GM23248 (cell line): ENCODE data around the gene APOOL. TPM values are rescaled to one million over a fixed set of nuclear protein-coding genes. Genes with fewer than 3 reads are reported as not detected.

Experiments used
- DNase-seq: peaks from one replicate; pipeline ENCODE4 v3.0.0-alpha.2; 2015
- H2AFZ ChIP-seq: fragments of 200-600 bp; sonication (generic); 2 replicates; pipeline ENCODE4 v1.6.1; 2016; ENCODE audit warnings: antibody characterized with exemption
- H3F3A ChIP-seq: fragments of 200-600 bp; sonication (generic); 2 replicates; pipeline ENCODE4 v1.6.1; 2016; ENCODE audit warnings: mild to moderate bottlenecking, antibody characterized with exemption, mixed run types; ENCODE audit not compliant: insufficient read depth
- H3K27ac ChIP-seq: fragments of 200-600 bp; sonication (generic); 2 replicates; pipeline ENCODE4 v1.5.1; 2016; ENCODE audit warnings: mild to moderate bottlenecking
- H3K27me3 ChIP-seq: fragments of 200-600 bp; sonication (generic); replicated peaks from 2 replicates; pipeline ENCODE4 v1.6.1; 2016; ENCODE audit warnings: mild to moderate bottlenecking; ENCODE audit not compliant: insufficient read depth
- H3K36me3 ChIP-seq: fragments of 200-600 bp; sonication (generic); 2 replicates; pipeline ENCODE4 v1.6.1; 2016; ENCODE audit warnings: low read depth, mild to moderate bottlenecking
- H3K4me1 ChIP-seq: fragments of 200-600 bp; sonication (generic); 2 replicates; pipeline ENCODE4 v1.6.1; 2016; ENCODE audit warnings: mild to moderate bottlenecking; ENCODE audit not compliant: insufficient read depth
- H3K4me2 ChIP-seq: fragments of 200-600 bp; sonication (generic); one replicate; pipeline ENCODE4 v1.6.1; 2016; ENCODE audit warnings: mild to moderate bottlenecking; ENCODE audit not compliant: unreplicated experiment
- H3K4me3 ChIP-seq: fragments of 200-600 bp; sonication (generic); 2 replicates; pipeline ENCODE4 v1.5.1; 2016; ENCODE audit warnings: mild to moderate bottlenecking
- H3K79me2 ChIP-seq: fragments of 200-600 bp; sonication (generic); 2 replicates; pipeline ENCODE4 v1.6.1; 2016; ENCODE audit warnings: mild to moderate bottlenecking; ENCODE audit not compliant: insufficient read depth
- H3K9ac ChIP-seq: fragments of 200-600 bp; sonication (generic); 2 replicates; pipeline ENCODE4 v1.6.1; 2016; ENCODE audit warnings: mild to moderate bottlenecking
- H3K9me2 ChIP-seq: fragments of 200-600 bp; sonication (generic); 2 replicates; pipeline ENCODE4 v1.6.1; 2016; ENCODE audit warnings: mixed run types, mild to moderate bottlenecking, moderate library complexity; ENCODE audit not compliant: insufficient read depth
- H3K9me3 ChIP-seq: fragments of 200-600 bp; sonication (generic); one replicate; pipeline ENCODE4 v1.6.1; 2017; ENCODE audit warnings: low read depth
- H4K20me1 ChIP-seq: fragments of 200-600 bp; sonication (generic); 2 replicates; pipeline ENCODE4 v1.6.0; 2016; ENCODE audit not compliant: insufficient read depth
- EZH2 ChIP-seq: fragments of 200-600 bp; sonication (generic); IDR thresholded peaks from 2 replicates; pipeline ENCODE4 v1.6.1; 2018; ENCODE audit warnings: antibody characterized with exemption, mild to moderate bottlenecking; ENCODE audit not compliant: insufficient read depth, poor library complexity, severe bottlenecking
- EZH2phosphoT487 ChIP-seq: fragments of 200-600 bp; sonication (generic); IDR thresholded peaks from 2 replicates; pipeline ENCODE4 v1.6.1; 2018; ENCODE audit warnings: antibody characterized with exemption, moderate library complexity, mild to moderate bottlenecking, low read depth; ENCODE audit not compliant: insufficient read depth
- WGBS, 2 experiments: methylation state at CpG; one replicate each; pipeline ENCODE4 v1.1.6; 2015 to 2017; ENCODE audit warnings: low lambda C conversion rate in 2 of 2, low coverage in 1 of 2; ENCODE audit errors: missing lambda C conversion rate in 2 of 2; 5-methylcytosine and 5-hydroxymethylcytosine counted together
- in situ Hi-C: fragments of 300-500 bp; cut with MboI; formaldehyde crosslinking; loops from 2 replicates; pipeline ENCODE4 v1.15.0; 2020
- polyA plus RNA-seq: library from polyadenylated mRNA; unstranded; fragments of >200 nt; fragmentation: Nextera tagmentation; extraction: Ambion mirVana; gene quantifications from 2 replicates; pipeline ENCODE4 v1.2.1, GENCODE V29; 2016
- total RNA-seq: library from RNA; depleted of rRNA; stranded (reverse); fragments of >200 nt; shearing (Covaris generic); gene quantifications from 2 replicates; pipeline ENCODE4 v1.2.3, GENCODE V29; 2014

Gene APOOL
- total and polyA plus RNA-seq, 2 experiments from 2014 or later = 5.8 to 11.3 TPM

DNA sequence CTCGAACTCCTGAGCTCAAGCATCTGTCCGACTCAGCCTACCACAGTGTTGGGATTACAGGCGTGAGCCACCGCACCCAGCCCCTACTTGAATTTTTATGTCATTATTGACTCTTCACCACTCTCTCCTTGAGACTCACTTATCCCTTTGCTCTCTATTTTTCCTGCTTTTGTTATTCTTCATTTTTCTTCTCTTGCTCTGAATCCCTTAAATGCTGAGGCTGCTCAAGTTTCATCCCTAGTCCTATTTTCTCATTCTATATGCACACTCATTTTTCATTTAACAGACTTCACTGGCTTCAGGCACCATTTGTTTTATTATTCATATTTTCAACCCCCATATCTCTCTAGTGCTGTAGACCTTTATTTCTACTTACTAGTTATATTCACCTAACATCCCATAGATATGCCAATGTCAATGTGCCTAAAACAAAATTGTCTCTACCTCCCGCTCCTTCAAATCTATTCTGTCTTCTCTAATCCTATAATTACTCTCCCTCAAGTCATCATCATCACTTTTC, 85.7 kb downstream of the APOOL start:
- no peaks in the 10 kb centered on the region for H3K79me2 ChIP-seq
- no peak overlapping the region for H3K4me2 ChIP-seq
- H3K9me2 ChIP-seq = no peaks in the 10 kb centered on the region
- H3K27ac ChIP-seq = no peak overlapping the region
- no peak overlapping the region for H2AFZ ChIP-seq
- H3K36me3 ChIP-seq = no peaks in the 10 kb centered on the region
- no peak overlapping the region for H3K9ac ChIP-seq
- WGBS, 2 experiments = 97 to 100% methylated on average over 1 to 5 of the region's 5 CpGs
- no peaks in the 10 kb centered on the region for H3F3A ChIP-seq
- in situ Hi-C loops = no loop called here
- no peak for DNase-seq
- H3K9me3 ChIP-seq = no peaks in the 10 kb centered on the region
- no peaks in the 10 kb centered on the region for H3K4me1 ChIP-seq
- no peaks in the 10 kb centered on the region for H4K20me1 ChIP-seq
- no peaks in the 10 kb centered on the region for H3K27me3 ChIP-seq
- TF ChIP-seq EZH2 (no peak), EZH2phosphoT487 (no peak)
- no peak overlapping the region for H3K4me3 ChIP-seq

DNA sequence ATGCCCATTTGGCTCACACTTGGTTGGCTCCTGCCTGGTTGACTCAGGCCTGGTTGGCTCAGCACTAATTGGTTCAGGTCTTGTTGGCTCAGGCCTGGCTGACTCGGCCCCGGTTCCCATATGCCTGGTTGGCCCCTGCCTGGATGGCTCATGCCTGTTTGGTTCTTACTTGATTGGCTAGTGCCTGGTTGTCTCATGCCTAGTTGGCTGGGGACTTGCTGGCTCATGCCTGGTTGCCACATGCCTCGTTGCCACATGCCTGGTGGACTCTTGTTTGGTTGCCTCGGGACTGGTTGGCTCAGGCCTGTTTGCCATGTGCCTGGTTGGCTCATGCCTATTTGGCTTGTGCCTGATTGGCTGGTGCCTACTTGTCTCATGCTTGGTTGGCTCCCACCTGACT, 103.7 kb downstream of the APOOL start:
- 0% methylated on average over 4 of the region's 4 CpGs for WGBS, 2 experiments
- Histone ChIP-seq H3K9me2 (no peaks in the 10 kb centered on the region), H4K20me1 (no peaks in the 10 kb centered on the region), H2AFZ (no peak overlapping the region), H3K79me2 (no peaks in the 10 kb centered on the region), H3K27me3 (no peaks in the 10 kb centered on the region), H3F3A (no peaks in the 10 kb centered on the region), H3K9me3 (no peaks in the 10 kb centered on the region), H3K9ac (no peak overlapping the region), H3K36me3 (no peaks in the 10 kb centered on the region), H3K27ac (no peak overlapping the region), H3K4me1 (no peaks in the 10 kb centered on the region), H3K4me2 (no peak overlapping the region), H3K4me3 (no peak overlapping the region)
- TF ChIP-seq EZH2phosphoT487 = no peak
- no peak for TF ChIP-seq EZH2
- in situ Hi-C loops = loop anchor here (25.0 kb wide), 1 partner anchor 430 kb away; no protein-coding TSS in a partner anchor
- peak; percentile 38 for DNase-seq

DNA sequence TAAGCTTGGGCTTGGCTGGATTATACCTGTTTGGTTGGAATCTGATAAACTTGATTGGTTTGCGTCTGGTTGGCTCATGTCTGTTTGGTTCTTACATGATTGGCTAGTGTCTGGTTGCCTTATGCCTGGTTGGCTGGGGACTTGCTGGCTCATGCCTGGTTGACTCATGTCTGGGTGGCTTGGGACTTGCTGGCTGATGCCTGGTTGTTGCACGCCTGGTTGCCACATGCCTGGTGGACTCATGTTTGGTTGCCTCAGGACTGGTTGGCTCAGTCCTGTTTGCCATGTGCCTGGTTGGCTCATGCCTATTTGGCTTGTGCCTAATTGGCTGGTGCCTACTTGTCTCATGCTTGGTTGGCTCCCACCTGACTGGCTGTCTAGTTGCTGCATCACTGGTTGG, 104.5 kb downstream of the APOOL start:
- TF ChIP-seq EZH2 = no peak
- TF ChIP-seq EZH2phosphoT487 = no peak
- Histone ChIP-seq H3K27me3 (no peaks in the 10 kb centered on the region), H3K27ac (no peak overlapping the region), H3K79me2 (no peaks in the 10 kb centered on the region), H3F3A (no peaks in the 10 kb centered on the region), H3K36me3 (no peaks in the 10 kb centered on the region), H3K9me2 (no peaks in the 10 kb centered on the region), H3K4me2 (no peak overlapping the region), H3K9ac (no peak overlapping the region), H3K9me3 (no peaks in the 10 kb centered on the region), H2AFZ (no peak overlapping the region), H4K20me1 (no peaks in the 10 kb centered on the region), H3K4me3 (no peak overlapping the region), H3K4me1 (no peaks in the 10 kb centered on the region)
- in situ Hi-C loops = loop anchor here (25.0 kb wide), 1 partner anchor 429 kb away; no protein-coding TSS in a partner anchor
- DNase-seq = peak; percentile 4
- WGBS, 2 experiments = 78 to 88% methylated on average over 1 to 2 of the region's 2 CpGs

DNA sequence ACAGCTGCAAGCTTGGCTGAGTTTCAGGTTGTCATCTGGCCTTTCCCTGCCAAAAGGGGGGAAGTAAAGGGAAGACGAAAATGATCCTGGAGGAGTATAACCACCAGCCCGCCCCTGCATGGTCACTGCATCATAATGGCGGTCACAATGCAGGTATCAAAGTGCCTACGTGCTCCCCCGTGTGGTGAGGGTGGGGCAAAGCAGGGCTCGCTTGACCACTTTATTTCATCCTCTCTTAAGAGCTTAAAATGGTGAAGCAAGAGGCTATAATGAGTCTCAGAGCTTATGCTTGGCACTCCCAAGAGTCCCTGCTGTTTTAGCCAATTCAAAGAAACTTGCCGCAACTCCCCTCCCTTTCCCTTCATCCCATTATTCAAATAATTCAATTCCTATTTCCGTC, 105.6 kb downstream of the APOOL start:
- no peaks in the 10 kb centered on the region for H3K9me3 ChIP-seq
- H3K4me2 ChIP-seq = no peak overlapping the region
- TF ChIP-seq EZH2phosphoT487 (no peak), EZH2 (no peak)
- H3F3A ChIP-seq = no peaks in the 10 kb centered on the region
- H3K9ac ChIP-seq = no peak overlapping the region
- DNase-seq = peak; percentile 13
- no peak overlapping the region for H2AFZ ChIP-seq
- no peaks in the 10 kb centered on the region for H3K9me2 ChIP-seq
- no peaks in the 10 kb centered on the region for H3K36me3 ChIP-seq
- no peak overlapping the region for H3K4me3 ChIP-seq
- no peak overlapping the region for H3K27ac ChIP-seq
- H3K27me3 ChIP-seq = no peaks in the 10 kb centered on the region
- 51 to 53% methylated on average over 6 to 8 of the region's 8 CpGs for WGBS, 2 experiments
- no peaks in the 10 kb centered on the region for H3K79me2 ChIP-seq
- in situ Hi-C loops = loop anchor here (25.0 kb wide), 1 partner anchor 428 kb away; no protein-coding TSS in a partner anchor
- no peaks in the 10 kb centered on the region for H4K20me1 ChIP-seq
- H3K4me1 ChIP-seq = no peaks in the 10 kb centered on the region

DNA sequence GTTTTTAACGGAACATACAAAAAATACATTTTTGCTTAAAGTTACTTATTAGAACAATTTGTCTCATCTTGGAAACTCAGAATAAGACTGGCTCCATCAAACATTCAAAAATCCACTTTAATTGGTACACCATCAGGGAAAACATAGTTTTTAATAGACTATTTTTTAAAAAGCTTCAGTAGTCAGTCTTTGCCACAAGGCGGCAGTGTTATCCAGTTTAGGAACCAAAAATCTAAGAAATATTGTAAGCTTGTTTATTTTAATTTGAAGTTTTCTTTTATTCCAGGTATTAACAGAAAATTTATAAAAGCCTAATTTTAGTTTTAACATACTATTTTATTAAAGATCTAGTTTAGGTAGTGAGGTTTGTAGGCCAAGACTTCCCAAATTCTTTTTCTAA, 107.7 kb downstream of the APOOL start:
- H3K9ac ChIP-seq = no peak overlapping the region
- H3K9me2 ChIP-seq = no peaks in the 10 kb centered on the region
- no peak overlapping the region for H3K27ac ChIP-seq
- no peaks in the 10 kb centered on the region for H3F3A ChIP-seq
- no peaks in the 10 kb centered on the region for H3K36me3 ChIP-seq
- H3K27me3 ChIP-seq = no peaks in the 10 kb centered on the region
- in situ Hi-C loops = loop anchor here (25.0 kb wide), 1 partner anchor 426 kb away; no protein-coding TSS in a partner anchor
- 41 to 50% methylated on average over 2 of the region's 2 CpGs for WGBS, 2 experiments
- H3K4me2 ChIP-seq = no peak overlapping the region
- no peak overlapping the region for H2AFZ ChIP-seq
- DNase-seq = peak; percentile 31
- H3K9me3 ChIP-seq = no peaks in the 10 kb centered on the region
- no peaks in the 10 kb centered on the region for H3K4me1 ChIP-seq
- no peak for TF ChIP-seq EZH2
- no peak for TF ChIP-seq EZH2phosphoT487
- no peaks in the 10 kb centered on the region for H3K79me2 ChIP-seq
- no peaks in the 10 kb centered on the region for H4K20me1 ChIP-seq
- H3K4me3 ChIP-seq = no peak overlapping the region
